HG03175 (cell line): Measurements from ENCODE around the gene NPEPL1.
"Not testable (repeated sequence)": the region's sequence is repeated elsewhere in the genome, so short reads cannot be mapped to it uniquely, and the experiment has no call there.

Source experiments
- ATAC-seq: cut with Tn5 transposase; IDR thresholded peaks from one replicate; pipeline ENCODE4 v1.9.1; 2021; ENCODE audit warnings: mild to moderate bottlenecking, moderate library complexity; ENCODE audit not compliant: unreplicated experiment

NPEPL1 gene

DNA sequence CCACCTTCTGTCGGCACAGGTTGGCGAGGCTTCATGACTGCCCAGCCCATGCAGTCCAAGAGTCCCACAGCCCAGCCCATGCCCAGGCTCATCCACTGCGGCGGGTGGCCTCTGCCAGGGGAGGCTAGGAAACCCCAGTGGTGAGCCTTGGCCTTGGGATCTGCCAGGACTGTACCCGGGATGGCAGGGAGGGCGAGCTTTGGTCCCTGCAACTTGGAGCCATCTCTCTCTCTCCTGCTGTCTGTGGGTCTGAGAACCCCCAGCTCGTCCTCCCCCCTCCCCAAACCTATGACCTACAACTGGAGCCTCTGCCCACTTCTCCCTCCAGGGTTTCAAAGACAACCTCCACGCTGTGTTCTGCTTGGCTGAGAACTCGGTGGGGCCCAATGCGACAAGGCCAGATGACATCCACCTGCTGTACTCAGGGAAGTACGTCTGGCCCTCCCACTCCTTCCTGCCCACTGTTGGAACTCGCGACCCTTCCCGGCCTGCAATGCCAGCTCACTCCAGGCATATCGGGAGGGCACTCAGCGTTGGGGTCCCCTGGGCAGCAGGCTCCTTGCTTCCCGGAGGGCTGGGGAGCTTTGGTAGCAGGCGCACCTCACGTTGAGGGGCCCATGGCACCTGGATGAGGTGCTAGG, 19.7 kb downstream of the NPEPL1 start:
- no peak for ATAC-seq

DNA sequence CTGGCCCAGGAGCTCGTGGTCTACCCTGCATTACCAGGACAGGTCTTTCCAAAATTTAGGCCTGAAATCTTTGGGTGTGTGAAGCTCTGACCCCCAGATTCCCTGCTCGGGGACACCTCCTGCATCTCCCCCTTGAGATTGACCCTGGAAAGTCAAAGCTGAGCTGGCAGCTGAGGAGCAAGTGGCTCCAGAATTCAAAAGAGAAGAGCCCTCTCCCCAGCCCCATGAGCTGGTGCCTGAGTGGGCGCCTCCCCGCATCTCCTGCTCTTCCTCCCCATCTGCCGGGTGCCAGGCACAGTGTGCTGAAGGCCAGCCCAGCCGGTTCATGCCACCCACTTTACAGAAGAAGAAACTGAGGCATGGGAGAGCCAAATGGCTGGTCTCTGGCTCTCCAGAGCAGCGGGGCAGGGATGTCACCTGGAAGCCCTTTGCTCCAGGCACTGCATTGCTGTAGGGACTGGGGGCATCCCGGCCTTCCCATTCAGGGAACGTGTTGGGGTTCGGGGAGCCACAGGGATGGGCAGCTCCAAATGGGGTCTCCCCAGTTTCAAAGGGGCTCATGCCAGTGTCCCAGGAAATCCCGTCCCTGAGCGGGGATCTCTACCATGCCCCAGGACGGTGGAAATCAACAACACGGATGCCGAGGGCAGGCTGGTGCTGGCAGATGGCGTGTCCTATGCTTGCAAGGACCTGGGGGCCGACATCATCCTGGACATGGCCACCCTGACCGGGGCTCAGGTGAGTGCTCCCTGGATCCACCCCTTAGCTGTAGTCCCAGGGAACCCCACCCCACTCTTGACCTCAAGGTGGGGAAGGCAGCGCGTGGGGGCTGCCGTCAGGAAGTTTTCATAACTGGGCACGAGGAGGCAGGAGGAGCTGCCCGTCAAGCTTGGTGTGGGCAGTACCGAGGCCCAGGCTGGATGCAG, 20.5 kb downstream of the NPEPL1 start:
- ATAC-seq, result no peak

GRCh38 chr20:58713801-58714339, 21.3 kb downstream of the NPEPL1 start:
- no peak for ATAC-seq

DNA sequence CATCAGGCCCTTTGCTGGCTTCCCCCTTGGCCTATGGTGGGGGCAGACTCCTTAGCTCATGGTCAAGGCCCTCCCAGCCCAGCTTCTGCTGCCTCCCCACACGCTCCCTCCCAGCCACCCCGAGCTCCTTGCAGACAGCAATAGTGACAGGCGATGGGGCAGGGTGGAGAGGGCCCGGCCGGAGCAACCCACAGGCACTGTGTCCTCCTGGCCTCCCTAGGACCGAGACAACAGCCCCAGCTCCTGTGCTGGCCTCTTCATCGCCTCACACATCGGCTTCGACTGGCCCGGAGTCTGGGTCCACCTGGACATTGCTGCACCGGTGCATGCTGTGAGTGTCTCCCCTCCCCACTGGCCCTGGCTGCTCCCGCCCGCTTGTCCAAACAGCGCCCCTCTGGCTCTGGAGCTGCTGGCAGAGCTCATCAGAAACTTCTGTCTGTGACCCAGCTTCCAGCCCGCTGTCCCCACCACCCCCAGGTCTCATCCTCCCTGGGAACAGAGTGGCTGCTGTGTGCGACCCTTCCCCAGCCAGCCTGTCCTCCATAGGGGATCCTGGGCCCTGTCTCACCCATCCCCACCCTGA, 21.8 kb downstream of the NPEPL1 start:
- no peak for ATAC-seq

DNA sequence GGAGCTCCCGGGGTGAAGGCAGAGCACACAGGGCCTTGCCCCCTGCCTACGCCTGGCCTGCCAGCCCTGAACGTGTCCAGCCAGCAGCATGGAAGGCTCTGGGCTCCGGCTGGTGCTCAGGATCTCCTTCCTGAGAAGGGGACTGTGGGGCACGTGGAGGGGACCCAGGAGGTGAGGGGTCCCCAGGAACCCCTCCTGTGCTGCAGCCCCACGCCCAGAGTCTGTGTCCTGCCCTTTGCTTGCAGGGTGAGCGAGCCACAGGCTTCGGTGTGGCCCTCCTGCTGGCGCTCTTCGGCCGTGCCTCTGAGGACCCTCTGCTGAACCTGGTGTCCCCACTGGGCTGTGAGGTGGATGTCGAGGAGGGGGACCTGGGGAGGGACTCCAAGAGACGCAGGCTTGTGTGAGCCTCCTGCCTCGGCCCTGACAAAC, 22.3 kb downstream of the NPEPL1 start:
- no peak for ATAC-seq

DNA sequence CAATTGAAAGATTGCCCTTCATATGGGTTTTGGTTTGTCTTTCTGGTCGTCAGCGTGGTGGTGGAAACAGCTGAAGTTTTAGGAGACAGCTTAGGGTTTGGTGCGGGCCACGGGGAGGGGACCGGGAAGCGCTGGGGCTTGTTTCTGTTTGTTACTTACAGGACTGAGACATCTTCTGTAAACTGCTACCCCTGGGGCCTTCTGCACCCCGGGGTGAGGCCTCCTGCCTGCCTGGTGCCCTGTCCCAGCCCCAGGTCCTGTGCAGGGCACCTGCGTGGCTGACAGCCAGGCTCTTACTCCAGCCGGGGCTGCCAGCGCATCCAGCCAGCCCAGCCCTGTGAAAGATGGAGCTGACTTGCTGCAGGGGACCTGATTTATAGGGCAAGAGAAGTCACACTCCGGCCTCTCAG, 22.8 kb downstream of the NPEPL1 start:
- ATAC-seq, result no peak

- no peak for ATAC-seq
Observed at GRCh38 chr20:58715801-58716475, 23.3 kb downstream of the NPEPL1 start.

GRCh38 chr20:58716476-58717277, 24.1 kb downstream of the NPEPL1 start:
- ATAC-seq, result no peak

- no peak for ATAC-seq
Observed at GRCh38 chr20:58717278-58718091, 24.9 kb downstream of the NPEPL1 start.

DNA sequence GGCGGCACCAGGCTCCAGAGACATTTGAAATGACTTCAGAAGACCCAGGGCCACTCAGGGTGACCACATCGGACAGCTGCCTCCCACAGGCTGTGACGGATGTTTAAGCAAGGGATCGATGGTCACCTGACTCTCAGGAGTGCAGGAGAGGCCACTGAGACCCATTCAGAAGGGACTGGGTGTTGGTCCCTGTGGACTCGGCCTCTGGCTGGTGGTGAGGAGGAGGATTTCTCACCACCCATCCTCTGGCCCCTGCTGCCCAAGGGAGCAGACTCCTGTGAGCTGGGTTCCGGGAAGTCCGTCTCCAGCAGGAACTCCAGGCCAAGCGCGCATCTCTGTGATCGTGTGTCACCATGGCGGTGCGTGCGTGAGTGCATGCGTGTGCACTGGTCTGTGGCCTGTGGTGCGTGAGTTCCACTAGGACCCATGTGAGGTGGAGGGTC, 25.5 kb downstream of the NPEPL1 start:
- ATAC-seq, result no peak

DNA sequence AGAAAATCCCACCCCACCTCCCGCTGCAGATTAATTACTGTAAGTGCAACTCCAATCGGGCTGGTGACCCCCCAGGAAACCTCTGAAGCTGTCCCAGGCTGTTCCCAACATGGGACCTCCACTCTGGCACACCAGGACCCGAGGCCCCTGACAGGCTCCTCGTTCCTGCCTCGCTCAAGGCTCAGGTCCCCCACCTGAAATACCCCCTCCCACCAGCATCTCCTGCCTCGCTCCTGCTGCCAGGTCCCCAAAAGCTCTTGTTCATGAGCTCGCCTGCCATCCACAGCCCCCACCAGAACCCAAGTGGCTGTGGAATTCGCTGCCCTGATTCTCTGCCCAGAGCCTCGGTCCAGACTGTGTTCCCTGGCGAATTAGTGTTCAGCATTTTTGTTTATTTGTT, 26.1 kb downstream of the NPEPL1 start:
- ATAC-seq, result no peak

DNA sequence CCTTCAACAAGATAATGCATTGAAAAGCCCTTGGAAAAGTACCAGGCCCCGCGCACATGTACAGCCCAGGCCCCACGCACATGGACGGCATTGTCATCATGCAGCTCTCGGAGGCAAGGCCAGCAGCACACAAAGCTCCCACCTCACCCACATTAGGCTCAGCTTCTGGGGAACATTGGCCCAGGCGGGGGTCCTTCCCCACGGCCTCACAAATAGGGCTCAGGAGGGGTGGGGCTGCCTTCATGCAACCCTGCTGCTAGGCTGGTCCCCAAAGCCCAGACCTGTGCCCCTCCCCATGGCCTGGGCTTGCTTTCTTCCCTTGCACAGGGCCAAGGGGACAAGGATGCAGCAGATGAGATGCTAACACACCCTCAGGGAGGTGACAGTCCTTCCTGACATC, 26.7 kb downstream of the NPEPL1 start:
- no peak for ATAC-seq

GRCh38 chr20:58719971-58720371, 27.4 kb downstream of the NPEPL1 start:
- ATAC-seq, result no peak

- ATAC-seq, result no peak
Observed at GRCh38 chr20:58720890-58721289, 28.3 kb downstream of the NPEPL1 start.

DNA sequence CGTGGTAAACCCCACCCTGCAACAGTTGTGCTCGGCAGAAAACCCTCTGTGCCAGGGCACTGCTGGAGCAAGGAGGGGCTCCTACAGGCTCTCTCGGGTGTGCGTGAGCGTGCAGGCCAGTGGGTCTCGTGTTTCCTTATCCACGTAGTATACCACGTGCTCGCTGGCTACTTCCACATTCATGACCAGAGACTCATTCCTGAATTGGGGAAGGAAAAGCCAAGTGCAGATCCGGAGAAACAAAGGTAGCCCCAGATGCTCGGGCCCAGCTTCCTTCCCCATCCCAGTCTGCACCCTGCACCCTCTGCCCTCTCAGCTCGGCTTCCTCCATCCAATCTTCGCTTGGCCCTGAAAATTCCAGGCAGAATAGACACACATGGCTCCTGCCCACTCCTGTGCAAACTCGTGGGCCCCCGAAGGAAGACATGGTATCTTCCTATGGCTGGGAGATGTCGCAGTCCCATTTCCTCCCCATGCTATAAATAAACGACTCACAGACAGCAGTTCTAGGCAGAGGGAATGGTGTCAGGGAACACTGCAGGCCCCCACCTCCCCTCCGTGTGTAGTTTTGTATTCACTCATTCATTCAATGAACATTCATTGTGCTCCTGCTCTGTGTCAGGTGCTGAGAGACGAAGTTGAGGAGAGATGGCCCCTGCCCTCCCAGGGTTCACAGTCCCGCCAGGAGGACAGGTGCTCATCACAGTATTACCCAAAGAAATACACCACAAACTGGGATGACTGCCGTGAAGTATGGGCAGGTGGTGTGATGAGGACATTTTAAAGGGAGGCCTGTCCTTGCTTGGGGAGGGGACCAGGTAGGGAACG, 29.6 kb downstream of the NPEPL1 start:
- ATAC-seq, result no peak

DNA sequence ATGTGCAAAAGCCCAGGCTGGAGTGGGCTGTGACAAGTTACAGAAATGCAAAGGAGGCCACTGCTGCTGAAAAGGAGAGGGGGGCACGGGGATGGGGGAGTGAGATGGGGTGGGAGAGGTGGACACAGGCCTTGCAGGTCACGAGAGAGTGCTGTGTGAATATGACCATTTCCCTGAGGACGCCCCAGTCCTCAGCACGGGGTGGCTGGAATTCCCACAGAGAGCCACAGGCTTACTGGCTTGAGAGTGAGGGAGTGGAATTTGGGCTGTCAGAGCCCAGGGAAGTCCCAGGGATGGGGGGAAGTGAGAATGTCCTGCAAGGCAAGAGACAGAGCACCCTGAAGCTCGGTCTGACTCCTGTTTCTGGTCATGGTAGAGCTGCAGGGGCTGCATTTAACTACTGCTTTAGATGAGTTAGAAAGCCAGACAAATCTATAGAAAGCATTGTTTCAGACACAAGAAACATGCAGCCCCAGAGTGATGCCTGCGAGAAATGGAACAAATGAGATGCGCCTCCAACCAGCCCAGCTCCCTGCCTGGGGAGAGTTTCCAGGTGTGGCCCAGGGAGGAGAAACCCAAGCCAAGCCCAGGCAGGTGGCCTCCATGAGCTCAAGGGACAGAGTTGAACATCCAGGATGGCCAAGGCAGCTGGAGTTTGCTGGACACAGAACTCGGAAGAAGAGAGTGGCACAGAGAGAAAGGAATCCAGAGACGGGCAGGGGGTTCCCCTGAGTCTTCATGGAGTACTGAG, 30.5 kb downstream of the NPEPL1 start:
- no peak for ATAC-seq

DNA sequence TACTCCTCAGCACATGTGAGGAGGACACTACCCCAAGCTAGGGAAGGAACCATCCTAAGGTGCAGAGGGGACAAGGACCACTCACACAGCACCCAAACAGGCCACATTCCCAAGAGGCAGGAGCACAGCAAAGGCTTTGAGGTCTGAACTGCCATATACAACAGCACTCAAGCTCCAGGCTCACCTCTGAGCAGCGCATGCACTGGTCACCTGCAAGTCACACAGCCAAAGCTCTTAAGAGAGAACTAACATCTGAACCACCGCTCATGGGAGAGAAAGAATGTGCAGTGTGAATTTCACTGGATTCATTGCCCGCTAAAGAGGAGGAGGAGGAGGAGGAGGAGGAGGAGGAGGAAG, 31.0 kb downstream of the NPEPL1 start:
- ATAC-seq, result no peak

DNA sequence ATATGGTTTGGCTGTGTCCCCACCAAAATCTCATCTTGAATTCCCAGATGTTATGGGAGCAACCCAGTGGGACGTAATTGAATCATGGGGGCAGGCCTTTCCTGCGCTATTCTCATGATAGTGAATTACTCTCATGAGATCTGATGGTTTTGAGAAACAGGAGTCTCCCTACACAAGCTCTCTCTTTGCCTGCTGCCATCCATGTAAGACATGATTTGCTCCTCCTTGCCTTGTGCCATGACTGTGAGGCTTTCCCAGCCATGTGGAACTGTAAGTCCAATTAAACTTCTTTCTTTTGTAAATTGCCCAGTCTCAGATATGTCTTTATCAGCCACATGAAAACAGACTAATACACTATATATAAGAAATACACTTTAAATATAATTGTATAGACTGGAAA, 33.6 kb downstream of the NPEPL1 start:
- ATAC-seq, result not testable (repeated sequence)
